VCaP (cell line): ENCODE measurements around the gene CSNK2A3.

Experiments used
- H3K27ac ChIP-seq: fragments of 450-650 bp; 2 replicates; pipeline ENCODE4 v1.5.1; 2017
- CTCF ChIP-seq: fragments of 450-650 bp; conservative IDR thresholded peaks from 2 replicates; pipeline ENCODE4 v1.5.1; 2017; ENCODE audit warnings: mild to moderate bottlenecking, moderate library complexity

The CSNK2A3 gene

GRCh38 chr11:11378184-11378940 is 25.3 kb upstream of the CSNK2A3 start:
- no peak overlapping the region for H3K27ac ChIP-seq
- no peak for TF ChIP-seq CTCF

GRCh38 chr11:11374358-11375148 is 21.5 kb upstream of the CSNK2A3 start:
- TF ChIP-seq CTCF = no peak
- H3K27ac ChIP-seq = no peak overlapping the region

GRCh38 chr11:11373934-11374333 is 20.9 kb upstream of the CSNK2A3 start:
- no peak overlapping the region for H3K27ac ChIP-seq
- no peak for TF ChIP-seq CTCF

GRCh38 chr11:11372461-11372860 is 19.4 kb upstream of the CSNK2A3 start:
- no peak for TF ChIP-seq CTCF

GRCh38 chr11:11370962-11371303 is 17.9 kb upstream of the CSNK2A3 start:
- no peak for TF ChIP-seq CTCF

More at GRCh38 chr11:11372461-11372860, 19.4 kb upstream of the CSNK2A3 start:
- no peak overlapping the region for H3K27ac ChIP-seq

GRCh38 chr11:11370255-11370961 is 17.4 kb upstream of the CSNK2A3 start:
- no peak for TF ChIP-seq CTCF
- H3K27ac ChIP-seq = no peak overlapping the region

More at GRCh38 chr11:11370962-11371303, 17.9 kb upstream of the CSNK2A3 start:
- H3K27ac ChIP-seq = no peak overlapping the region

- TF ChIP-seq CTCF = no peak
- no peak overlapping the region for H3K27ac ChIP-seq
Measured at GRCh38 chr11:11366793-11367192, 13.7 kb upstream of the CSNK2A3 start.
